ENCODE results near the gene MYL6.

The MYL6 gene

DNA sequence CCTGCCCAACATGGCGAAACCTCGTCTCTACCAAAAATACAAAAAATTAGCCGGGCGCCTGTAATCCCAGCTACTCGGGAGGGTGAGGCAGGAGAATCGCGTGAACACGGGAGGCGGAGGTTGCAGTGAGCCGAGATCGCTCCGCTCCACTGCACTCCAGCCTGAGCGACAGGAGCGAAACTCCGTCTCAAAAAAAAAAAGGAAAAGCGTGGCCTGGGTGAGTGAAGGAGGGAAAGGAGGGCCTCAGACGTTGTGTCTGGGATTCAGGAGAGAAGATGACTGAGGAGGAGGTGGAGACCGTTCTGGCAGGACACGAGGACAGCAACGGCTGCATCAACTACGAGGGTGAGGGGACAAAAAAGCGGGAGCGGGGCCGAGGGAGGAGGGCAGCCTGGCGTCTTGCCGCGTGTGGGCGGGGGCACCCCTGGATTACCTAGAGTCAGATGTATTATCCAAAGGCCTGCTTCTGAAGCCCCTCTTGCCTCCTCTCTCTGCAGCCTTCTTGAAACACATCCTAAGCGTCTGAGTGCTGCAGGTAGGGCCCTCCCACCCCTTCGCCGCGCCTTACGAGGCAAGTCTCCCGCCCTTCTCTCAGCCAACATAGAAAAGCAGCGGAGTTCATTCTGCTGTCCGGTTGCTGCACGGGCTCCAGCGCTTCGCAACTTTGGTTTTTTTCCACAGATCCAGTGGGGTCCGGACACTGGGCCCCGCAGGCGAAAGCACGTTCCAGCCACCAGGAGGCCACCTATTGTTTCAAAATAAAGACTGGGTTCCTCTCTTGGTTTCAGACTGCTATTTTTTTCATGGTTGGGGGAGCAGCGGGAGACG, 744 bp upstream of the MYL6 start:
- DNase-seq, result peak; percentile 77

DNA sequence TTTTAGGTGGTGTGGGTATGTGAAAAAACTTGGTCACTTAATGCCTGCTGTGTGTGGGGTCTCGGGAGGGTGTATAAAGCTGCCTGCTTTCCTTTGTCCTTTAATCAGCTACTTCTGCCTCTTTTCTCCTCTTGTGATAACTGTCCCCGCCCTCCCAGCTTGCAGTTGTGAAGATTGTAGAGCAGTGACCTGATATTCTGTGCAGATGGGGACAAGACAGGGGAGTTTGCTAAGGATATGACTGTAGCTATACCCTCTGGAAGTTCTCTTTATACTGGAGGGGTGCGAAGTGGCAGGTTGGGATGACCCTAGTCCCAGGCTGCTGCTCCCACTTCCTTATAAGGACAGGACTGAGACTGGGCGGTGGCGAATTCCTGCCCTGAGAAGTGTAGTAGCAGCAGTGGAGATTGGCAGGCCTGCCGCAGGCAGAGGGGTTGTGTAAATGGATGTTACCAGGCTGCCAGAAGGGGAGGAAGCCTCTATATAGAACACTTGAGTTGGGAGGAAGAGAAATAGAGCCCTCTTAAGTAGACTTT, 835 bp downstream of the MYL6 start:
- peak; percentile 10 for DNase-seq

DNA sequence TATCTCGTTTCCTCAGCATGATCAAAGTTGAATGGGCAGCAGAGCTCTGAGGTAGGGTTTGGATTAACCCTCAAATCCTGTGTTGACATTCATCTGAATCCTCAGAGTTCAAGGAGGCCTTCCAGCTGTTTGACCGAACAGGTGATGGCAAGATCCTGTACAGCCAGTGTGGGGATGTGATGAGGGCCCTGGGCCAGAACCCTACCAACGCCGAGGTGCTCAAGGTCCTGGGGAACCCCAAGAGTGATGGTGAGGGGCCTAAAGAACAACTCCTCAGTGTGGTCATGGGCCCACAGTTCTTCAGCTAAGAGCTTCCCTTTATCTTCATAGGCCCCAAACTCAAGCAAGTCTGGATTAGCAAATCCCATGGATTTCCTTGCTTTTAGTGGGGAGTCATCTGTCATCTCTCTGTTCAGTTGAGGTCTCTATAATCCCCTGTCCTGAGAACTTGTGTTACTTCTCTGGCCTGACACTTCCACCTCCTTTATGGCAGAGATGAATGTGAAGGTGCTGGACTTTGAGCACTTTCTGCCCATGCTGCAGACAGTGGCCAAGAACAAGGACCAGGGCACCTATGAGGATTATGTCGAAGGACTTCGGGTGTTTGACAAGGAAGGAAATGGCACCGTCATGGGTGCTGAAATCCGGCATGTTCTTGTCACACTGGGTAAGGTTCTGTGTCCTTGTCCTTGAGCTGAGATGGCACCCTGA, 1.5 kb downstream of the MYL6 start:
- DNase-seq, result no peak

DNA sequence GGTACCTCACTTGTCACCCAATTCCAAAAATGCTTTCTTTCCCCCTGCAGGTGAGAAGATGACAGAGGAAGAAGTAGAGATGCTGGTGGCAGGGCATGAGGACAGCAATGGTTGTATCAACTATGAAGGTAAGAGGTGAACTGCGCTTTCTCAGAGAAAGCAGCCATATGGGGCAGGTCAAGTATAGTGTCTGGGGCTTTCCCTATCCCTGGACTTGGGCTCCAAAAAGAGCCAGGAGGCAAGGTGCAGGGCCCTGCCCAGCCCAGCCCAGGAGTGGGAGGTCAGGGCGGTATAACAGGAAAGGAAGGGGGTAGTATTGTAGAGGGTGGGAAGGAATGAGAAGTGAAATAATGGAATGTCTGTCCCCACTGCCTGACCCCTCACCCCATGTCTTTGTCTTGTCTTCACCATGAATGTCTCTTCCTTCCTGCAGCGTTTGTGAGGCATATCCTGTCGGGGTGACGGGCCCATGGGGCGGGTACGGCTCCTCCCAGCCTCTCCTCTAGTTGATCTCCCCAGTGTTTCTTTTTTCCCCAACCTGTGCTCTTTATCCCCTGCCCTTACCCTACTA, 2.1 kb downstream of the MYL6 start:
- no peak for DNase-seq

DNA sequence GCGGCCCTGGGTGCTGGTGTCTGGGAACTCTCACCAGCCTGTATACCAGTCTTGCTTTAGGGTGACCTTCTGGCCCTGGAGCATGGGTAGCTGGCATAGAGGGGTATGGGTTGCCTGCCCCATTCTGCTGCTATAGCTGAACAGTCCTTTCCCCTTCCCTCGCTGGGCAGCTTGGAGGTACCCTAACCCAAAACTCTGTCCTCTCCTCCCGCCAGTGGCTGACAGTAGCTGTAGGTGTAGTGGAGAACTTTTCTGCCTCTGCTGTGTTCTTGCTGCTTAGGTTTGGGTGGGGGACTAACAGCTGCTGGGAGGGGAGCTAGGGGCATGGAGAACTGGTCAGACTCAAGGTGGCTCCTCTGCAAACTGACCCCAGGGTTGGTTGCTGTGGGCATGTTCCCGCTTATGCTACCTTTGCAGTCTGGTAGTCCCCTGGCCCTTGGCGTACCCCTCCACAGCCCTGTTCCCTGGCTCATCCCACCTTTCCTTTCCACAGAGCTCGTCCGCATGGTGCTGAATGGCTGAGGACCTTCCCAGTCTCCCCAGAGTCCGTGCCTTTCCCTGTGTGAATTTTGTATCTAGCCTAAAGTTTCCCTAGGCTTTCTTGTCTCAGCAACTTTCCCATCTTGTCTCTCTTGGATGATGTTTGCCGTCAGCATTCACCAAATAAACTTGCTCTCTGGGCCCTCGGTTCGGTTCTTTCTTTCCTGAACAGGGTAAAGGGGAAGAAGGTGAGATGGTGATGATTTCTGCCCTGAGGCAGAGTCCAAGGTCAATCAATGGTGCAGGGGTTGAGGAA, 2.9 kb downstream of the MYL6 start:
- DNase-seq, result no peak

DNA sequence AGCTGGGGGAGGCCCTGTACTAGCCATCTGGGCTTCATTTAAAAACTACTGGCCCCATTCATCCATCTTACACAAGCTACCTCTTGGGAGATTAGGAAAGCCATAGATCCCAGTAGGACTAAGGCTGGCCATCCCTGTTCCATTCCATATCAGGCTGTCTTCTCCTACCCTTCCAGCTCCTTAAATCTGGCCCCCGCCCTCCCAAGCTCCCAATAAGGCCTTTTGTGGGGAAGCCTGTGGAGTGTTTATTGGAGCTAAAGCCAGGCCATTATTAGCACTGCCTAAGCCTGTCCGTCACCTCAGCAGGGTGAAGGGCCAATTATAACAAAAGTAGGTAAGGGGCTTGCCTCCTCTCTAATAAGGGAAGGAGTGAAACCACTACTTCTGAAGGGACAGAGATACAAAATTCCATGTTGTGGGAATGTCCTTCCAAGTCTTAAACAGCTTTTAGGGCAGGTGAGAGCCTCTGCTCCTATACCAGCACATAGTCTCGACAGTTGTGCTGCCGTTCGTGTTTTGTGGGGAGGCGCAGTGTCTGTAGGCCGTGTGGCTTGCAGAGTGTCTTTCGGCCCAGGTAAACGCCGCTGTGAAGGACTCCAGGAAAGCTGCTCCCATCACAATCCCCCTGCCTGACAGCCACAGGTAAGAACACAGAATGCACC, 3.7 kb downstream of the MYL6 start:
- DNase-seq, result no peak

DNA sequence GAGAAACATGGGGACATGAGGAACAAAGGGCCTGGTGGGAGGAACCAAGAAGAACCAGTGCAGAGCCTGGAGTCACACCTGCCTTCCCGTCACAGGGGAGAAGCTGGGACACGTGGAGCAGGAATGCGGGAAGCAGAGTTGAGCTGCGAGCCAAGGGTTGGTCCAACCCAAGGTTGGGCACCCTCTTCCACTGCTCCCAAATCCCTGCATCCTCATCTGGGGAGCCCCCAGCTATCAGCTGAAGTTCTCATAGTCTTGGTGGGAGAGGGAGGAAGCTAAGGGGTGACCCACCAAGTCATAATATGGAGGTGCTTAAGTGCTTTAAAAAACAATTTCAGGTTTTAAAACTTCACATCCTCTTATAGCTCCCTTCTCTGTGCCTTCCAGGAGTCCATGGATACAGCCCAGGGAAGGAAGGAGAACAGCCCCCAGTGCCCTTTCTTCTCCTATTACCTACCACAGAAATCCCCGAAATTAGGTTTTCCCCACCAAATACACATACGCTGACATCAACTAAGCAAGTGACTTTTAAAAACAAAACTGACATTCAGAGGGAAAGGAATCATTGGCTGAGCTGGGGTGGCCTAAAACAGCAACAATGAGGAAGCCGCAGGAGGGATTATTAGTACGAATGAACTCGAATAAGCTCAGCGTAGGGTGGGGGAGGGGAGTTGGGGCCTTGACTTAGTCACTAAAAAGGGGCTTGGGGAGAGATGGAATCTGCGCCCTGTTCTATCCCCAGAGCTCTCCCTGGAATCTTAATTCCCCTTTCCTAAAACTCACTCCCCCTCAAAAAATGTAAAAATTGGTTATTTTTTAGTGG, 4.5 kb downstream of the MYL6 start:
- DNase-seq, result no peak

DNA sequence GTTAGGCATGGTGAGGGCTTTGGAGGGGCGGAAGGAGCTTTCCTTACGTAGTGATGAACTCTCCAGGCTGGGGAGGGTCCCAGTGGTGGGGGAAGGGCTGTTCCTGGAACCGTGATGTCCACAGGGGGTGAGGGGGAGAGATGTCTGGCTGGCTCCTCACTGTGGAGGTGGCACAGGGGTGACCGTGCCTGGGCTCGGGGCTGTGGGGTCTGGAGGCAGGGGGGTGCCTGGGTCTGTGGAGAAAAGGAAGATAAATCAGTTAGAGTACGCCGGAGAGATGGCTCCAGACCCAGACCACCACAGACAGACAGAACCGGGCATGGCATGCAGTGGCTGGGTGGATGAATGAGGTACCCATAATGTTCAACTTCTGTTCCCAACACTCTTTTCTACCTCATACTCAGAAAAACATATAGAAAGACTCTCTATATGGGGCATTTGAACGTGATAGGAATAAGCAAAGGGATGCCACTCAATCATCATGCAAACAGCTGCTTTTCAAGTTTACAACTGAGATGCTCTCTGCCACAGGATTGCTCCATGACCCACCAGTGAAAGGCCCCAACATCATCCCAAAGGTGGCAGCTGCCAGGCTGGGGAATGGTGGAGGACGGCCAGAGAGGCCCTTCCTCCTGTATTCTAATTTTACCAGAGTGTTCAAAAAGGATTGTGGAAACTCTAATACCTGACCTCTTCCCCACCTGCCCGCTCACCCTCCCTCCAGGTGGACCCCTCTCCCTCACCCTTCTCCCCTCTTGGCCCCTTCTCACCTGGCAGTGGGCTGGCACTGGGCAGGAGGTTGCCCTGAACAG, 5.6 kb downstream of the MYL6 start:
- no peak for DNase-seq

DNA sequence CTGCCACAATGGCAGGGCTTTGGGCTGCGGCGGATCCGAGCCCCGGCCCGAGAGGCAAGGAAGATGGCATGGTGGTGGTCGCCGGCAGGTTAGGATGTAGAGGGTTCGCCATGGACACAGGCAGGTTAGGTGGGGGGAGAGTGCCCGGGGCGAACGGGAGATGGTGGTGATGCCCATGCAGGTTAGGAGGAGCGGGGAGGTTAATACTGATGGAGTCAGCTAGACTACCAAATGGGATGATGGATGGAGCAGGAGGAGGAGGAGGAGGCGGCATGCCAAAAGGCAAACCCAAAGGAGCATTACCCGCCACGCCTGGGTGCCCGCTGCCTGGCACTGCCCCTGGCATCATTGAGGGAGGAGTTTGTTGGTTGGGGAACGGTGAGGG, 6.2 kb downstream of the MYL6 start:
- no peak for DNase-seq

DNA sequence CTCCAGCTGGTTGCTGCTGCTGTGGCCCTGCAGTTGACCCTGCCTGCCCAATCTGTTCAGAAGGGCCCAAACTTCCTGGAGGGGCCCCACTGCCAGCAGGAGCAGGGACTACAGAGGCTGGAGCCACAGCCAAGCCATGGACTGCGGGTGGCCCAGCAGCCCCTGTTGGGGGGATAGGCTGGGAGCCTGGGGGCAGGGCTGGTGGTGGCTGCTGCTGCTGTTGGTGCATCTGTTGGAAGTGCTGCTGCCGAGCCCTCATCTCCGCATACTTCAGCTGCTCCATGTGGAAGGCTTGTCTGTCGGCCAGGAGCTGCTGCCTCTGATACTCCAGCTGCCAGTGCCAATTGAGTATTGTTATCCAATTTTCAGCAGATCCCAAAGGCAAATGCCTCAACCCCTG, 7.2 kb downstream of the MYL6 start:
- DNase-seq, result no peak

DNA sequence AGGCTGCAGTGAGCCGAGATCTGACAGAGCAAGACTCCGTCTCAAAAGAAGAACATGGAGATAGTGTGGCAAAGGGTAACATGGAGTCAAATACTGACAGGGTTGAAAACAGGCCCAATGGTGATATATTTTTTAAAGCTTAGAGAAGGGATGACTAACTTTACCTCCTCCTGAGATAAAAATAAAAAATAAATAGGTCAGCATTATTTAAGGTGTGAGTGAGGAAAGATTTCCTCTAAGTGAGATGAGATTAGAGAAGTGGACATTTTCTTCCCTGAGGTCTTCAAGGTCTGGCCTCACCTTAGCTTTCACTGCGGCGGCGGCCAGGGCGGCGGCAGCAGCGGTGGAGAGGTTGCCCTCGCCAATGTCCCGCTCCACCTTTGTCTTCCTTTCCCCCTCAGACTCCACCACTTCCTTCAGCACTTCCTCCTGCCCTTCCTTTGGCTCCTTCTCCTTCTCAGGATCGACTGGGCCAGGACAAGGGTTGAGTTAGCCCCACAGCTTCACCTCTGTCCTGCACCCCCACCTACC, 11.1 kb downstream of the MYL6 start:
- no peak for DNase-seq

DNA sequence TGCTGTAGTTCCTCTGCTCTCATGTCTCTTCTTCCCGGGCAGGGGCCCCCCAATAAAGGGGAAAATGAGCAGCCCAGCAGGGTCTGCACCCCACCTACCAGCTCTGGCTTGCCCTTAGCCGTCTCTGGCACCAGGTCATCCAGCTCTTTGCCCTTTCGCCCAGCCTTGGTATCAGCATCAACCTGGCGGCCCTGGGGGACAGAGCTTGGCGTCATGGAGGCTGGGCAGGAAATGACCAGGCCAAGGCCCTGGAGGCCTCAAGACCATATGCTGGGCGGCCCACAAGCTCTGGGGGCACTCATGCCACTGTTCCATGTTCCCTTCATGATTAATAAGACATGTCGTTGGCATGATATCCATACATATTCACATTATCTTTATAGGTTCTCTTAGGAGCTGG, 14.7 kb downstream of the MYL6 start:
- DNase-seq, result no peak

DNA sequence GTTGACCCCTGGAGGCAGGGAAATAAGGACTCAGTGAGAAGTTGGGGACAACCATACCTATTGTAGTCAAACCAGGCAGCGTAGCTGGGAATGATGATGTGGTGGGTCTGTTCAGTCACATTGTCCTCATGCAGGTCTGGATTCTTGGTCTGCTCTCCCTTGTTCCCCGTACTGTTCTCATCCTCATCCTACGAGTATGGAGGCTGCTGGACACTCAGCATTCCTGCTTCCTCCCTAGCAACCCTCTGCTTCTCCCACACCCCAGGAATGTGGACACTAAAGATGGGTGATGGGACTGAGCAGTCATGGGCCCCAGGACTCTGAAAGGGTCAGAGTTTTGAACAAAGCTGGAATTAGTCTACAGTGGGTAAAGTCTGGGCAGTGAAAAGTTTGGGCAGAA, 20.2 kb downstream of the MYL6 start:
- DNase-seq, result no peak

DNA sequence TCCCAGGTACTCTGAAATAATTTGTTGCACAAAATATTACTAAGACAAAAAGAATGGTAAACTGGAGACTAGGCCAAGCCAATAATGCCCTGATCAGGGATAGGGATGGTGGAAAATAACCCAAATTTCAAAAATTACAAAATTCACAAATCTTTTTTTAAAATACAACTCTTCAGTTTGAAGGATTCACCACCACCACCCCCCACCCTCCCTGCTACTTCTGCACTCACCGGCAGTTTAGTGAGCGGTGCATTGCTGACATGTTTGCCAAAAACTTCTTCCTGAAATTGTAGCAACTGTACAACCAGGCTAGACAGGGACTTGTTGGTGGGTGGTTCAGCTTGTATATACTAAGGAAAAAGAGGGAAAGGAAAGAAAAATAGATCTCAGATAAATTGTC, 28.8 kb downstream of the MYL6 start:
- DNase-seq, result no peak

DNA sequence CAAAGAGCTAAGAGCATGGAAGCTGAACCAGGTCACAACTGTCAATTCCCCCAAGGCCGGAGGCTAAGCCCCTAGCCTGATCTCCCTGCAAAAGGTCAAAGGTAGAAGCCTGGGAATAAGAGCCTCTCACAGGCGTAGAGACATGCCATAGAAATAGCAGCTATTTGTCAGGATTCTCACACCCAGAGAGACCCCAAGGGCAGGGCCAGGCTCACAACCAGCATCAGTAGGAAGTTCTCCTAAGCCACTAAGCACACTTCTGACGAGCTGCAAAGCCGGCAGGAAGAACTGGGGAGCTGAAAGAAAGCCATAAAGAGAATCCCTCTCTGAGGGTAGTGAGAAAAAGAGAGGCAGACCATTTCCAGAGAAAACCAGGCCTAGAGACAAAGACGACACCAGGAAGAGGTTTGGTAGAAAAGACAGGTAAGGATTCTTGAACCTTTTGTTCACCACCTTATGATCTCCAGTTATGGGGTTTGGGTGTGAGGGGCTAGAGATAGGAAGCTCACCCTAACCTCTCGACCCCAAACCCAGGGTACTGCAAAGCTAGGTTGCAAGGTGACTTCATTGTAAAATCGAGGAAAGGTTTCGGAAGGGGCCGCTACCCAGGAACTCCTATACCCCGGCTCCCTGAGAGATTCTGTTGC, 30.1 kb downstream of the MYL6 start:
- no peak for DNase-seq

DNA sequence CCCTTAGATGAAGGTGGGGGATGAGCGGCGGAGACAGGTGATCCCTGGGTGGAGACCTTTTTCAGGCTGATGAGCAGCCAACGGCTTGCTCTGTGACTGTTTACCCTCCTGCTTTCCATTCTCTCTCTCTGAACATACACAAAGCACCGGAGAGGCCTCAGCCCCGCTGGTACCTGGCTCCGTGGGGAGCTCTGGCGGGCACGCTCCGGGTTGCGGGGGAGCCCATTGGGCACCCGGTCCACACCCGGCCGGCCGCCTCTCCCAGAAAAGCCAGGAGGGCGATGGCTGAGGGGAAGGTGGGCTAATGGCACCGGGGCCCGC, 30.6 kb downstream of the MYL6 start:
- DNase-seq, result no peak

DNA sequence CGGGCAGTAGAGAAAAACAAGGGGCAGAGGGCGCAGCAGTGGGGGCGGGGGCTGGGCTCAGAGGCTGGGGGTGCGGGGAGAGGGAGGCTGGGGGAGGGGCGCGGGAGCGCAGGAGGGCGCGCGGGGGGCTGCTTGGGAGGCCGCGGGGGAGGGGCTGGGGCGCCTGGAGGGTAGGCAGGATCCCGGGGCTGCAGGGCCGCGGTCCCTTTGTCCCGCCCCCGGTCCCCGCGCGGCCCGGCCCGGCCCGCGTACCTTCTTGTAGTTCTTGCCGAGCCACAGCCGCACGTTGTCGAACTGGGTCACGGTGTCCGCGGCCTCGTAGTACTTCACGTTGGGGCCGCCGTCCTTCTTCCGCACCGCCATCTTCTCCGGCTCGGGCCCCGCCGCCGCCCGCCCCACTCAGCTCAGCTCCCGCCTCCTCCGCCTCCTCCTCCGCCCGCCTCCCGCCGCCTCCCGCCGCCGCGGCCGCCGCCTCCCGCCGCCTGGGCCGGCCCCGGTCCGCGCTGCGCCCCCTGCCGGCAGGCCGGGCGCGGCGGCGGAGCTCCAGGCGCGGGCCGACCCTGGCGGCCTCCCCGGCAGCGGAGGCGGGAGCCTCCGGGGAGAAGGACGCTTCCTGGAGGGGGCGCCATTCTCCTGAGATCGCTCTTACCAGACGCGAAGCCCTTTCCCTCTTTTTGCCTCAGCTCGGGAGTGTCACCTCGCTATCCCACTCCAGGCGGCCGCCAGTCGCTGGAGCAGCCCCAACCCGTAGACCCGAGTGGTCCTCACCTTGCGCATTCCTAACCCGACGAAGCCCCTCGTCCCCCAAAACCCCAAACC, 31.1 kb downstream of the MYL6 start, which contains the start of gene SMARCC2:
Gene SMARCC2, minus strand, starts transcription at position 385 of the 819 bp plus-strand sequence. Its CDS starts 22 bp downstream, at position 363.
- DNase-seq, result peak; percentile 80

DNA sequence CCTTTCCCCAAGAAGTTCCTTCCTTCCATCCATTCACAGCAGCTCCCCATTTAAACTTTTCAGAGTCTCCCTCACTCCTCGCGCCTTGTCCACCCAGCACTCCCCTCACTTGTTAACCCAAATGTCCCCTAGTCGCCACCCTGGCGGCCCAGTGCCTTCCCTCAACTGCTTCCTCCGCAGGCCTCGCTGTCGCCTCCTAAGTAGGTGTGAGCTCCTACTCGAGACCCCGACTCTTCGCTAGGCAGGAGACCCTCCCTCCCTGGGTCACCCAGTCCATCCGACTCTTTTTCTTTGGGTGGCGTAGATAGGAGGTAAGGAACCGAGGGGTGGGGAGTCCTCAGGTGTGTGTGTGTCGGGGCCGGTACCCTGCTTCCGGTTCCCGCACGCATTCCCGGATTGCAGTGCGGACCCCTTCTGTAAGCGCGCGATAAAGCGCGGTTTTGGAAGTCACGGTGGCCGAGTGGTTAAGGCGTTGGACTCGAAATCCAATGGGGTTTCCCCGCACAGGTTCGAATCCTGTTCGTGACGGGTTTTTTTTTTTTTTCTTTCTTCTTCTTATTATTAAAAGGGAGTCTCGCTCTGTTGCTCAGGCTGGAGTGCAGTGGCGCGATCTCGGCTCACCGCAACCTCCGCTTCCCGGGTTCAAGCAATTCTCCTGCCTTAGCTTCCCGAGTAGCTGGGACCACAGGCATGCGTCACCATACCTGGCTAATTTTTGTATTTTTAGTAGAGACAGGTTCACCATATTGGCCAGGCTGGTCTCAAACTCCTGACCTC, 31.9 kb downstream of the MYL6 start:
- peak; percentile 86 for DNase-seq
